ENCODE data around the gene RAF1. TPM values are rescaled to one million over a fixed set of nuclear protein-coding genes. Genes with fewer than 3 reads are reported as not detected.
A peak's percentile ranks its signal among the peaks of the same experiment; 100 is the strongest.

Gene RAF1
- total and polyA plus RNA-seq, 9 of the 15 experiments (the other 6 are each of a cell fraction or from before 2014, with no cell fraction given): 28.0 to 183 (median 85.6) TPM

- Histone ChIP-seq H3K4me1 (replicated peaks in 1 of 2; ENCODE audit: control insufficient read depth in 2 of 2, insufficient read depth in 2 of 2, low read length in 2 of 2) (no peaks in the 10 kb centered on the region; a peak in 2 of 5 replicates), H3K4me2 (ENCODE audit: insufficient read depth, low read length) (no peak overlapping the region), H2AFZ (ENCODE audit: low read depth, low read length) (no peak overlapping the region), H3K9me1 (ENCODE audit: control insufficient read depth, insufficient read depth, low read length) (no peaks in the 10 kb centered on the region), H3K4me3 (no peak overlapping the region), H3K79me2 (ENCODE audit: control insufficient read depth, insufficient read depth, low read length) (no peaks in the 10 kb centered on the region), H3K27ac (ENCODE audit: extremely low read depth, low read depth, low read length) (no peak overlapping the region), H4K20me1 (replicated peaks; ENCODE audit: control insufficient read depth, insufficient read depth, low read length) (peaks cover 19% of the 10 kb centered on the region; the same call in 1 of the 2 replicates), H3K36me3 (ENCODE audit: control insufficient read depth, insufficient read depth, low read length) (peaks cover 96% of the 10 kb centered on the region), H3K9me3 (replicated peaks; ENCODE audit: control insufficient read depth, insufficient read depth, low read depth, low read length) (no peaks in the 10 kb centered on the region), H3K9ac (ENCODE audit: insufficient read depth in 1 of 2, low read depth in 2 of 2, low read length in 2 of 2) (no peak overlapping the region), H3K27me3 (ENCODE audit: control insufficient read depth in 2 of 2, insufficient read depth in 2 of 2, low read length in 2 of 2) (no peaks in the 10 kb centered on the region)
- no peak for DNase-seq (ENCODE audit: extremely low read depth in 1 of 4, low spot score in 3 of 4)
- CTCF ChIA-PET (ENCODE audit: low intra/inter-chr PET ratio): no interaction called here
- POLR2A ChIA-PET: interaction anchor here (1.0 to 2.9 kb wide), 13 partner anchors 8 to 260 kb away, joined by 3 to 23 read pairs (median 3); no protein-coding TSS in a partner anchor
- in situ Hi-C loops (cut with MboI): no loop called here
- 83% methylated on average over 4 of the region's 4 CpGs for WGBS (ENCODE audit: insufficient coverage, low coverage, missing lambda C conversion rate)
- TF ChIP-seq KHSRP (IDR thresholded peaks at IDR 0.05) (no peak), ZNF75A (CRISPR knock-in tag; IDR thresholded peaks at IDR 0.05) (no peak), ZFX (CRISPR knock-in tag; IDR thresholded peaks at IDR 0.05) (no peak), POLR2B (IDR thresholded peaks at IDR 0.05; ENCODE audit: low read depth, partially characterized antibody) (peak; percentile 16), POLR2A (conservative IDR thresholded peaks at IDR 0.05) (peak; percentile 39; the same call in 1 of the 2 replicates), ILK (tag; IDR thresholded peaks at IDR 0.05; ENCODE audit: borderline replicate concordance, low read depth) (no peak), ZNF445 (CRISPR knock-in tag; IDR thresholded peaks at IDR 0.05; ENCODE audit: low read depth) (no peak), BMI1 (IDR thresholded peaks at IDR 0.05; ENCODE audit: low read length) (no peak), SIN3A (IDR thresholded peaks at IDR 0.05; ENCODE audit: borderline replicate concordance in 2 of 2, control insufficient read depth in 1 of 2, low read depth in 2 of 2, low read length in 2 of 2) (no peak), TAL1 (IDR thresholded peaks at IDR 0.05) (no peak), PTTG1 (tag; IDR thresholded peaks at IDR 0.05; ENCODE audit: low read depth) (no peak), NCOA1 (IDR thresholded peaks at IDR 0.05; ENCODE audit: low read depth) (no peak), SUPT5H (IDR thresholded peaks at IDR 0.05) (peak; percentile 35), RNF2 (IDR thresholded peaks at IDR 0.05) (no peak), POLR2AphosphoS5 (IDR thresholded peaks at IDR 0.05; ENCODE audit: control insufficient read depth, insufficient read depth, low read depth, low read length) (peak; percentile 61; the same call in 1 of the 2 replicates), PML (IDR thresholded peaks at IDR 0.05; ENCODE audit: low read length) (0 out of 2 replicates have a peak, but pooled peaks have one; percentile 36)
- intact Hi-C loops (cut with micrococcal nuclease): no loop called here
- 0 out of 3 replicates have a peak, but pooled peaks have one; percentile 4 for ATAC-seq
- peak; percentile 54 for FAIRE-seq
- BruUV-seq (replicated peaks): TSS peak; percentile 36
Measured at GRCh38 chr3:12582730-12583129, 81.2 kb downstream of the RAF1 start.

All from K562 (cell line).